HepG2 (cell line): ENCODE data around the gene GTF2F1. TPM values are rescaled to one million over a fixed set of nuclear protein-coding genes. Genes with fewer than 3 reads are reported as not detected.

ENCODE experiments used
- ATAC-seq: fragments of 200-7000 bp; cut with Tn5 transposase; 3 replicates; pipeline ENCODE4 v1.9.1; 2020; ENCODE audit warnings: mild to moderate bottlenecking, moderate library complexity
- BruUV-seq: library from RNA; stranded (reverse); fragments of 400-500 nt; replicated peaks from 2 replicates; lab custom pipeline; 2021; lab: Mats Ljungman, UMichigan
- CTCF ChIA-PET: fragments of 300-600 bp; formaldehyde crosslinking; extraction: SDS; loops from one replicate; lab custom pipeline; 2021; ENCODE audit warnings: low total read pairs, inconsistent platforms, low intra/inter-chr PET ratio; lab: Yijun Ruan, JAX
- POLR2A ChIA-PET: fragments of 350-600 bp; sonication (Branson Sonifier 250); formaldehyde crosslinking; loops from one replicate; lab custom pipeline; 2020; ENCODE audit warnings: antibody characterized with exemption, inconsistent platforms; lab: Yijun Ruan, JAX
- DNase-seq: peaks from one replicate; pipeline ENCODE4 v3.0.0-alpha.2; 2015; ENCODE audit warnings: low spot score
- FAIRE-seq: peaks from 3 replicates; lab custom pipeline; 2011; peaks lifted over from hg19 to GRCh38; lab: Jason Lieb, UNC
- H2AFZ ChIP-seq: one replicate; pipeline ENCODE4 v1.6.1; 2011; ENCODE audit warnings: low read length, inconsistent platforms
- H3K27ac ChIP-seq: fragments of 300-600 bp; 3 replicates; pipeline ENCODE4 v1.8.0; 2011; ENCODE audit warnings: mixed run types, mild to moderate bottlenecking, mixed read lengths, low read length, inconsistent platforms; ENCODE audit not compliant: insufficient read depth; ENCODE audit errors: extremely low read length
- H3K27me3 ChIP-seq, 2 experiments: fragments of 200-600 bp in 1 of 2; 2 replicates in 1 of 2; 3 replicates in 1 of 2; pipeline versions ENCODE4 v1.6.0 to v1.8.0; 2011; ENCODE audit warnings: low read length in 2 of 2, mild to moderate bottlenecking in 2 of 2, moderate library complexity in 2 of 2, inconsistent platforms in 1 of 2; ENCODE audit not compliant: insufficient read depth in 2 of 2, control insufficient read depth in 1 of 2
- H3K36me3 ChIP-seq, 2 experiments: fragments of 200-600 bp in 1 of 2; replicated peaks in 1 of 2; 2 replicates in 1 of 2; 3 replicates in 1 of 2; pipeline versions ENCODE4 v1.5.1 to v1.8.0; 2011; ENCODE audit warnings: low read length in 2 of 2, inconsistent platforms in 1 of 2; ENCODE audit not compliant: insufficient read depth in 2 of 2, control insufficient read depth in 1 of 2
- H3K4me1 ChIP-seq: 2 replicates; pipeline ENCODE4 v1.5.1; 2012; ENCODE audit warnings: low read length, inconsistent platforms; ENCODE audit not compliant: insufficient read depth
- H3K4me2 ChIP-seq: 2 replicates; pipeline ENCODE4 v1.6.0; 2011; ENCODE audit warnings: low read depth, low read length, inconsistent platforms
- H3K4me3 ChIP-seq, 3 experiments: fragments of 200-600 bp in 1 of 3; sonication (generic), shearing (Covaris generic) in 1 of 3; replicated peaks in 1 of 3; 2 replicates each; pipeline ENCODE4 v1.5.1; 2011 to 2016; ENCODE audit warnings: low read length in 3 of 3, inconsistent platforms in 2 of 3, low read depth in 2 of 3, mild to moderate bottlenecking in 2 of 3, control low read depth in 1 of 3, mixed read lengths in 1 of 3; ENCODE audit not compliant: insufficient read depth in 1 of 3
- H3K79me2 ChIP-seq: one replicate; pipeline ENCODE4 v1.6.1; 2011; ENCODE audit warnings: low read length, inconsistent platforms; ENCODE audit not compliant: insufficient read depth
- H3K9ac ChIP-seq: 2 replicates; pipeline ENCODE4 v1.6.0; 2011; ENCODE audit warnings: mild to moderate bottlenecking, low read depth, low read length, inconsistent platforms; ENCODE audit not compliant: insufficient read depth
- H3K9me3 ChIP-seq: 2 replicates; pipeline ENCODE4 v1.5.1; 2012; ENCODE audit warnings: mild to moderate bottlenecking, low read length
- H4K20me1 ChIP-seq: 2 replicates; pipeline ENCODE4 v1.6.0; 2011; ENCODE audit warnings: inconsistent platforms, mild to moderate bottlenecking, low read length, moderate library complexity; ENCODE audit not compliant: insufficient read depth
- AGO2 ChIP-seq: fragments of 200-400 bp; formaldehyde crosslinking; optimal IDR thresholded peaks from 2 replicates; pipeline ENCODE3; 2017; ENCODE audit warnings: mild to moderate bottlenecking, low read depth, low read length, moderate library complexity
- ETV5 ChIP-seq: IDR thresholded peaks from 2 replicates; pipeline ENCODE4 v1.6.1; 2018; ENCODE audit warnings: missing biosample characterization, missing genetic modification reagents, inconsistent platforms, borderline replicate concordance
- EZH2 ChIP-seq: conservative IDR thresholded peaks from 2 replicates; pipeline ENCODE4 v1.6.1; 2012; ENCODE audit warnings: mild to moderate bottlenecking, low read depth, low read length, moderate library complexity
- MAFG ChIP-seq: sonication (generic); formaldehyde crosslinking; IDR thresholded peaks from 2 replicates; pipeline ENCODE4 v1.5.1; 2020; ENCODE audit warnings: mild to moderate bottlenecking, missing genetic modification reagents
- NRL ChIP-seq: sonication (generic); formaldehyde crosslinking; IDR thresholded peaks from 2 replicates; pipeline ENCODE4 v1.5.0; 2020; ENCODE audit warnings: missing genetic modification reagents, mild to moderate bottlenecking, moderate library complexity, borderline replicate concordance
- RBFOX2 ChIP-seq: fragments of 200-400 bp; formaldehyde crosslinking; IDR thresholded peaks from 2 replicates; pipeline ENCODE4 v1.6.1; 2017; ENCODE audit warnings: low read depth, mild to moderate bottlenecking, low read length
- SNAPC2 ChIP-seq: sonication (generic); formaldehyde crosslinking; IDR thresholded peaks from 2 replicates; pipeline ENCODE4 v1.8.1; 2022; ENCODE audit warnings: mild to moderate bottlenecking, missing genetic modification reagents
- SP2 ChIP-seq: sonication (generic); formaldehyde crosslinking; IDR thresholded peaks from 2 replicates; pipeline ENCODE4 v1.5.1; 2020; ENCODE audit warnings: mild to moderate bottlenecking, missing genetic modification reagents
- SRSF1 ChIP-seq: fragments of 200-400 bp; formaldehyde crosslinking; optimal IDR thresholded peaks from 2 replicates; pipeline ENCODE3; 2017; ENCODE audit warnings: mild to moderate bottlenecking, low read depth, low read length, moderate library complexity
- ZBTB38 ChIP-seq: sonication (generic); formaldehyde crosslinking; IDR thresholded peaks from 2 replicates; pipeline ENCODE4 v1.5.1; 2020; ENCODE audit warnings: mild to moderate bottlenecking, missing genetic modification reagents
- ZFP36L2 ChIP-seq: sonication (generic); formaldehyde crosslinking; IDR thresholded peaks from 2 replicates; pipeline ENCODE4 v1.4.0; 2020; ENCODE audit warnings: missing genetic modification reagents
- ZNF260 ChIP-seq: sonication (generic); formaldehyde crosslinking; IDR thresholded peaks from 2 replicates; pipeline ENCODE4 v1.4.0; 2020; ENCODE audit warnings: missing genetic modification reagents, low read depth, mild to moderate bottlenecking, borderline replicate concordance
- ZNF558 ChIP-seq: sonication (generic); formaldehyde crosslinking; IDR thresholded peaks from 2 replicates; pipeline ENCODE4 v1.9.0; 2022; ENCODE audit warnings: mild to moderate bottlenecking, missing genetic modification reagents, borderline replicate concordance
- ZNF562 ChIP-seq: sonication (generic); formaldehyde crosslinking; IDR thresholded peaks from 2 replicates; pipeline ENCODE4 v1.8.0; 2022; ENCODE audit warnings: missing genetic modification reagents, borderline replicate concordance
- WGBS: methylation state at CpG from one replicate; pipeline ENCODE4 v1.1.6; 2017; ENCODE audit warnings: low lambda C conversion rate; 5-methylcytosine and 5-hydroxymethylcytosine counted together
- in situ Hi-C: cut with HindIII; loops from 2 replicates; pipeline ENCODE4 v1.10.0; 2017; ENCODE audit warnings: low pct_unique_long_range_greater_than_20kb; ENCODE audit not compliant: extremely low pct_ligation_motif_present
- intact Hi-C: fragments of 100-400 bp; cut with micrococcal nuclease; formaldehyde crosslinking; loops from one replicate; pipeline ENCODE4 v1.10.0; 2022; ENCODE audit not compliant: unreplicated experiment
- polyA plus RNA-seq, 8 experiments: library from polyadenylated mRNA; depleted of rRNA in 3 of 8; stranded (reverse) in 7 of 8; unstranded in 1 of 8; fragments of >200 nt; fragmentation: Illumina TruSeq in 4 of 8; extraction: Trizol in 4 of 8; gene quantifications; 2 replicates each; pipeline versions ENCODE4 v1.2.1 to v1.2.3, GENCODE V29; 2011 to 2016; ENCODE audit warnings: low read depth in 4 of 8, missing spikeins in 1 of 8, mixed read lengths in 1 of 8; ENCODE audit not compliant: insufficient read depth in 1 of 8
- total RNA-seq, 5 experiments: library from RNA; depleted of rRNA; stranded (reverse); fragments of >200 nt; fragmentation: Illumina TruSeq; extraction: Trizol; gene quantifications; 2 replicates each; pipeline ENCODE4 v1.2.3, GENCODE V29; 2016; ENCODE audit warnings: low read depth in 1 of 5
- TF ChIP-seq, protein P1 (sequence below): sonication (generic); formaldehyde crosslinking; IDR thresholded peaks from 2 replicates; pipeline ENCODE4 v1.8.0; 2022; ENCODE audit warnings: low read depth, missing genetic modification reagents
- TF ChIP-seq, protein P2 (sequence below): sonication (generic); formaldehyde crosslinking; IDR thresholded peaks from 2 replicates; pipeline ENCODE4 v1.8.0; 2022; ENCODE audit warnings: mild to moderate bottlenecking, missing genetic modification reagents, moderate library complexity
- TF ChIP-seq, protein P3 (sequence below): sonication (generic); formaldehyde crosslinking; IDR thresholded peaks from 2 replicates; pipeline ENCODE4 v1.5.0; 2020; ENCODE audit warnings: mild to moderate bottlenecking, missing genetic modification reagents, borderline replicate concordance

The GTF2F1 gene
- total and polyA plus RNA-seq, 2 of the 13 experiments (the other 11 are each of a cell fraction or from before 2014, with no cell fraction given) = 27.8 to 34.1 TPM

DNA sequence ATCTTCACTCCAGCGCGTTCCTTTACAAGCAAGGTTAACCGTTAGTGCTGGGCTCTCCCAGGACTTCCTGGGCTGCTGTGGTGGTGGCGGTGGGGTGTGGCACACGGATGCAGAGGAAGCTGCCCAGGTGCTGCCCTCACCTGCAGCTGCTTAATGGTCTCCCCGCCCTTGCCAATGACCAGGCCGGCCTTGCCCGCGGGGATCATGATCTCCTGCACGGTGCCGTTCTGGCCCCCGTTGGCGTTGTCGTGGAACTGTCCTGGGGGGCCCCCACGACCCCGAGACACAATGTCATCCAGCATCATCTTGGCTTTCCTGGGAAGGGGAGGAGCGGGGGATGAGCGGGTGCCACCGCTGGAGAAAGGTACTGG lies 25.6 kb upstream of the GTF2F1 start:
- WGBS = 99% methylated on average over 10 of the region's 19 CpGs
- BruUV-seq = no TSS peak
- in situ Hi-C loops = no loop called here
- Histone ChIP-seq H3K4me1 (peaks cover 19% of the 10 kb centered on the region), H3K9me3 (no peaks in the 10 kb centered on the region), H3K4me3 (no peak overlapping the region), H3K27ac (no peak overlapping the region), H3K27me3 (no peaks in the 10 kb centered on the region; a peak in 1 of 5 replicates), H3K9ac (no peak overlapping the region), H4K20me1 (peaks cover 45% of the 10 kb centered on the region), H3K36me3 (peaks cover 47 to 88% of the 10 kb centered on the region in 2 experiments), H3K4me2 (no peak overlapping the region), H3K79me2 (peaks cover 47% of the 10 kb centered on the region), H2AFZ (no peak overlapping the region)
- FAIRE-seq (no peak), DNase-seq (no peak), ATAC-seq (no peak)
- ChIA-PET POLR2A (no interaction called here), CTCF (no interaction called here)
- intact Hi-C loops = no loop called here
- TF ChIP-seq EZH2 (no peak), ZBTB38 (CRISPR knock-in tag) (no peak), NRL (no peak), AGO2 (peak; percentile 30), SP2 (CRISPR knock-in tag) (no peak), ETV5 (CRISPR knock-in tag) (no peak), MAFG (no peak), RBFOX2 (peak; percentile 40; the same call in 1 of the 2 replicates), SNAPC2 (CRISPR knock-in tag) (no peak), ZNF562 (CRISPR knock-in tag) (no peak), ZNF260 (CRISPR knock-in tag) (no peak), ZFP36L2 (CRISPR knock-in tag) (no peak), SRSF1 (peak; percentile 14), ZNF558 (CRISPR knock-in tag) (no peak)
- TF ChIP-seq, protein P1, sequence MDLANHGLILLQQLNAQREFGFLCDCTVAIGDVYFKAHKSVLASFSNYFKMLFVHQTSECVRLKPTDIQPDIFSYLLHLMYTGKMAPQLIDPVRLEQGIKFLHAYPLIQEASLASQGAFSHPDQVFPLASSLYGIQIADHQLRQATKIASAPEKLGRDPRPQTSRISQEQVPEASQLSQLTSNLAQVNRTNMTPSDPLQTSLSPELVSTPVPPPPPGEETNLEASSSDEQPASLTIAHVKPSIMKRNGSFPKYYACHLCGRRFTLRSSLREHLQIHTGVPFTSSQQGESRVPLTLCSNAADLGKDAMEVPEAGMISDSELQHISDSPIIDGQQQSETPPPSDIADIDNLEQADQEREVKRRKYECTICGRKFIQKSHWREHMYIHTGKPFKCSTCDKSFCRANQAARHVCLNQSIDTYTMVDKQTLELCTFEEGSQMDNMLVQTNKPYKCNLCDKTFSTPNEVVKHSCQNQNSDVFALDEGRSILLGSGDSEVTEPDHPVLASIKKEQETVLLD (CRISPR knock-in tag) = no peak
- TF ChIP-seq, protein P2, sequence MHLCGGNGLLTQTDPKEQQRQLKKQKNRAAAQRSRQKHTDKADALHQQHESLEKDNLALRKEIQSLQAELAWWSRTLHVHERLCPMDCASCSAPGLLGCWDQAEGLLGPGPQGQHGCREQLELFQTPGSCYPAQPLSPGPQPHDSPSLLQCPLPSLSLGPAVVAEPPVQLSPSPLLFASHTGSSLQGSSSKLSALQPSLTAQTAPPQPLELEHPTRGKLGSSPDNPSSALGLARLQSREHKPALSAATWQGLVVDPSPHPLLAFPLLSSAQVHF (CRISPR knock-in tag) = no peak
- TF ChIP-seq, protein P3, sequence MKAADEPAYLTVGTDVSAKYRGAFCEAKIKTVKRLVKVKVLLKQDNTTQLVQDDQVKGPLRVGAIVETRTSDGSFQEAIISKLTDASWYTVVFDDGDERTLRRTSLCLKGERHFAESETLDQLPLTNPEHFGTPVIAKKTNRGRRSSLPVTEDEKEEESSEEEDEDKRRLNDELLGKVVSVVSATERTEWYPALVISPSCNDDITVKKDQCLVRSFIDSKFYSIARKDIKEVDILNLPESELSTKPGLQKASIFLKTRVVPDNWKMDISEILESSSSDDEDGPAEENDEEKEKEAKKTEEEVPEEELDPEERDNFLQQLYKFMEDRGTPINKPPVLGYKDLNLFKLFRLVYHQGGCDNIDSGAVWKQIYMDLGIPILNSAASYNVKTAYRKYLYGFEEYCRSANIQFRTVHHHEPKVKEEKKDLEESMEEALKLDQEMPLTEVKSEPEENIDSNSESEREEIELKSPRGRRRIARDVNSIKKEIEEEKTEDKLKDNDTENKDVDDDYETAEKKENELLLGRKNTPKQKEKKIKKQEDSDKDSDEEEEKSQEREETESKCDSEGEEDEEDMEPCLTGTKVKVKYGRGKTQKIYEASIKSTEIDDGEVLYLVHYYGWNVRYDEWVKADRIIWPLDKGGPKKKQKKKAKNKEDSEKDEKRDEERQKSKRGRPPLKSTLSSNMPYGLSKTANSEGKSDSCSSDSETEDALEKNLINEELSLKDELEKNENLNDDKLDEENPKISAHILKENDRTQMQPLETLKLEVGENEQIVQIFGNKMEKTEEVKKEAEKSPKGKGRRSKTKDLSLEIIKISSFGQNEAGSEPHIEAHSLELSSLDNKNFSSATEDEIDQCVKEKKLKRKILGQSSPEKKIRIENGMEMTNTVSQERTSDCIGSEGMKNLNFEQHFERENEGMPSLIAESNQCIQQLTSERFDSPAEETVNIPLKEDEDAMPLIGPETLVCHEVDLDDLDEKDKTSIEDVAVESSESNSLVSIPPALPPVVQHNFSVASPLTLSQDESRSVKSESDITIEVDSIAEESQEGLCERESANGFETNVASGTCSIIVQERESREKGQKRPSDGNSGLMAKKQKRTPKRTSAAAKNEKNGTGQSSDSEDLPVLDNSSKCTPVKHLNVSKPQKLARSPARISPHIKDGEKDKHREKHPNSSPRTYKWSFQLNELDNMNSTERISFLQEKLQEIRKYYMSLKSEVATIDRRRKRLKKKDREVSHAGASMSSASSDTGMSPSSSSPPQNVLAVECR (CRISPR knock-in tag) = no peak
